Activated T-cell treated with anti-CD3 and anti-CD28 coated beads for 24 hours (primary cell): Measurements from ENCODE around the gene COQ8B.
"Not testable (repeated sequence)": the region's sequence is repeated elsewhere in the genome, so short reads cannot be mapped to it uniquely, and the experiment has no call there.

Experiments used
- DNase-seq: peaks from one replicate; pipeline ENCODE4 v3.0.0-alpha.2; 2020; ENCODE audit warnings: low read depth

Gene COQ8B

GRCh38 chr19:40742477-40742876, 25.8 kb upstream of the COQ8B start:
- no peak for DNase-seq

- no peak for DNase-seq
Observed at GRCh38 chr19:40741527-40742390, 25.1 kb upstream of the COQ8B start.

DNA sequence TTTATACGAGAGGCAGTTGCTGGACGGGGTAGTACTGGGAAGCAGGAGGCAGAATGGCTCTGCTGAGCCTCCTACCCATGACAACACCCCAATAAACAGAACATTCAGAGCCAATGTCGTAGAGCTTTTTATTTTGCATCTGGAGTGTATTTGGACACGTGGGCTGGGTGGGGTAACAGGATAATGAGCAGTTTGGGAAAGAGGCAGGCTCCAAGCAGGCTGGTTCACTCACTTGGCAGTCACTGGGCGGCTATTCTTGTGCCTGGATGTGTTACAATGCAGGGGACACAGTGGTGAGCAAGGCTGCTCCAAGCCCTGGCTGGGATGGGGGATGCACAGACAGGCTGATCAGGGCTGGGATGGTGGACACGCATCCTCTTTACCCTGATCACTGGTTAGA, 24.1 kb upstream of the COQ8B start:
- no peak for DNase-seq

- no peak for DNase-seq
Observed at GRCh38 chr19:40739871-40740703, 23.4 kb upstream of the COQ8B start.

- no peak for DNase-seq
Observed at GRCh38 chr19:40739030-40739839, 22.5 kb upstream of the COQ8B start.

GRCh38 chr19:40737102-40737644, 20.5 kb upstream of the COQ8B start:
- no peak for DNase-seq

DNA sequence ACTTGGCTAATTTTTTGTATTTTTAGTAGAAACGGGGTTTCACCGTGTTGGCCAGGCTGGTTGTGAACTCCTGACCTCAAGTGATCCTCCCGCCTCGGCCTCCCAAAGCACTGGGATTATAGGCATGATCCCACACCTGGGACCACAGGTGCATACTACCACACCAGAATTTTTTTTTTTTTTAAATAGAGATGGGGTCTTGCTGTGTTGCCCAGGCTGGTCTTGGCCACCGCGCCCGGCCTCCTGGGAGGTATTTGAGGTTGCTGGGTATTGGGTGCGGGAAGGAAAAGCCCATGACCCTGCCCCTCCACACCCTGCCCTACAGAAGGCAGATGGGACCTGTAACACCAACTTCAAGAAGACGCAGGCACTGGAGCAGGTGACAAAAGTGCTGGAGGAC, 20.0 kb upstream of the COQ8B start:
- no peak for DNase-seq

GRCh38 chr19:40735013-40735771, 18.5 kb upstream of the COQ8B start:
- no peak for DNase-seq

- DNase-seq = no peak
Observed at GRCh38 chr19:40733149-40733548, 16.5 kb upstream of the COQ8B start.

DNA sequence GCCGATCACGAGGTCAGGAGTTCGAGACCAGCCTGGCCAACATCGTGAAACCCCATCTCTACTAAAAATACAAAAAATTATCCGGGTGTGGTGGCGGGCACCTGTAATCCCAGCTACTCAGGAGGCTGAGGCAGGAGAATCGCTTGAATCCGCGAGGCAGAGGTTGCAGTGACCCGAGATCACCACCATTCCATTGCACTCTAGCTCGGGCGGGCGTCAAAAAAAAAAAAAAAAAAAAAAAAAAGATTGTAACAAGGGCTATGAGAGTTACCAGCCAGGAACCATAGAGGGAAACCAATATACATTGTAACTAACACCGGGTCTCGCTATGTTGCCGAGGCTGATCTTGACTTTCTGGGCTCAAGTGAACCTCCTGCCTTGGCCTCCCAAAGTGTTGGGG, 15.6 kb upstream of the COQ8B start:
- DNase-seq = not testable (repeated sequence)

DNA sequence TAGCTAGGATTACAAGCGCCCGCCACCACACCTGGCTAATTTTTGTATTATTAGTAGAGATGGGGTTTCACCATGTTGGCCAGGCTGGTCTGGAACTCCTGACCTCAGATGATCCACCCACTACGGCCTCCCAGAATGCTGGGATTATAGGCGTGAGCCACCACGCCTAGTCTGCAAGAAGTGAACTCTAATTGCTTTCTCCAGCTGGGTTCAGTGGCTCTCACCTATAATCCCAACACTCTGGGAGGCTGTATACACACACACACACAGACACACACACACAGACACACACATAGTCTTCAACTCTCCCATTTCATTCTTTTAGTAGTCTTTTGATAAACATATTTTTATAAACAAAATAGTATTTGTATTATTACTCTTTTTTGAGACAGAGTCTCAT, 13.4 kb upstream of the COQ8B start:
- DNase-seq = not testable (repeated sequence)

DNA sequence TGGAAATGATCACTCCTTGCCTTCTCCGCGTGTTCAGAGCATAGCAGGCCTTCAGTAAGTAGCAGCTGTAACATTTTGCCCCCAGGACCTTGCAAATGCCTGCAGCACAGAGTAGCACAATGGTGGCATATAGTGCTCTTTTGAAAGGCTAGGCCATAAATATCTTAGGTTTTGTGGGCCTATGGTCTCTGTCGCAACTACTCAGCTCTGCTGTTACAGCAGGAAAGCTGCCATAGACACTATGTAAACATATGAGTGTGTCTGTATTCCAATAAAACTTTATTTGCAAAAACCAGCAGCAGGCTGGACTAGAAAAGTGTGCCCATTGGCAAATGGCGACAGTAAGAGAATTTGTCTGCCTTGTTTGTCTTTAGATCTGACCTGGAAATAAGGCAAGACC, 9.6 kb upstream of the COQ8B start:
- DNase-seq = no peak

- DNase-seq = no peak
Observed at GRCh38 chr19:40724855-40725254, 8.2 kb upstream of the COQ8B start.

DNA sequence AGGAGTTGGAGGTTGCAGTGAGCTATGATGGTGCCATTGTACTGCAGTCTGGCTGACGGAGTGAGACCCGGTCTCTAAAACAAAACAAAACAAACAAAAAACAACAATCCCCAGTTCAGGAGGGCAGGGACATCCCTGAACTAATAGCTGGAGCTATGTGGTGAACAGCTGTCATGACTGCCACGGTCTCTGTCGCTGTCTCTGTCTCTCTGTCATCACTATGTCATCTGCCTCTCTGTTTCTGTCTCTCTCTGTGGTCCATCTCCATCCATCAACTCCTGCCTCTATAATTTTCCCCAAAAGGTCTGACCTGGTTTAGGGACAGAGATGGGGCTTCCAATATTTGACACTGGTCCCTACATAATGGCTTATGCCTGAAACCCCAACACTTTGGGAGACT, 7.6 kb upstream of the COQ8B start:
- no peak for DNase-seq

DNA sequence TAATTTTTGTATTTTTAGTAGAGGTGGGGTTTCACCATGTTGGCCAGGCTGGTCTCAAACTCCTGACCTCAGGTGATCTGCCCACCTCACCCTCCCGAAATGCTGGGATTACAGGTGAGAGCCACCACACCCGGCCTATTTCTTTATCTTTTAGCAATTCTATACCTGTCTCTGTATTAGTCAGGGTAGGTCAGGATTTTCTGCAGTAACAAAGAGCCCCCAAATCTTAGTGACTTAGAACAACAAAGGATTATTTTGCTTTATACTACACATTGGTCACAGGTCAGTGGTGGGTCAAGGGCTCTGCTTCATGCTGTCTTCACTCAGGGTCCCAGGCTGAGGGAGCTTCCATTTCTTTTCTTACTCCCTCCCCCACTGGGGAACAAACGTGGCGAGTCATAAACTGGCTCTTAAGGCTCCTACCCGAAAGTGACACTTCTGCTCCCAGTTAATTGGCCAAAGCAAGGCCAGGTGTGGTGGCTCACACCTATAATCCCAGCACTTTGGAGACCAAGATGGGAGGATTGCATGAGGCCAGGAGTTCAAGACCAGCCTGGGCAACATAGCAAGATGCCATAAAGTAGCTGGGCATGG, 7.1 kb upstream of the COQ8B start:
- DNase-seq = no peak

DNA sequence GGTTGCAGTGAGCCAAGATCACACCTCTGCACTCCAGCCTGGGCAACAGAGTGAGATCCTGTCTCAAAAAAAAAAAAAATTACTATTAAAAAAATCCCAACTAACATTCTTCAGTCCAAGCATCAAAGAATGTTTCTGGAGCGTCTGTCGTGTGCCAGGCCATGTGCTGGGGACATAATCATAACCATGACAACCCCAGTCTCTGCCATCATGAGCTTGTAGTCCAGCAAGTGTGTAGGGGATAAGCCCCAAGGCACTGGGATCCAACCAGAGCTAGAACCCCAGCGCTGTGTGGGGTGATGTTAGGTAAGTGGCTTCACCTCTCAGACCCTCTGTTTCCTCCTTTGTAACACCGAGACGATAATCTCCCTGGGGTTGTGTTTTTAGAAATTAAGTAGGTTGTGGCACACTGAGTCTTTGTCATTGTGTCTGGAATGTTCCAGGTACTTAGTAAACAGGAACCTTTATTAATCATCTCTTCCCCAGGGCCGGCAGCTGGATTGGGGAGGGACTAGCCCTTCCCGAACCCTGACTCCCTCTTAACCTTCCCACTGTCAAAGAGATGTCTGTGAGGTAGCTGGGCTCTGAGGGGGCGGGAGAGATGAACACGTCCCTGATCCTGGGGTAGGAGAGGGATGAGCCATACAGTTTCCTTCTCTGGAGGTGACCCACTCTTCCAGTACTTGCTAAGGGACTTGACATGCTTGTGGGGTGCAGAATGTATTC, 5.4 kb upstream of the COQ8B start:
- DNase-seq = no peak

- no peak for DNase-seq
Observed at GRCh38 chr19:40721140-40721486, 4.4 kb upstream of the COQ8B start.

- DNase-seq = no peak
Observed at GRCh38 chr19:40719414-40719894, 2.8 kb upstream of the COQ8B start.

DNA sequence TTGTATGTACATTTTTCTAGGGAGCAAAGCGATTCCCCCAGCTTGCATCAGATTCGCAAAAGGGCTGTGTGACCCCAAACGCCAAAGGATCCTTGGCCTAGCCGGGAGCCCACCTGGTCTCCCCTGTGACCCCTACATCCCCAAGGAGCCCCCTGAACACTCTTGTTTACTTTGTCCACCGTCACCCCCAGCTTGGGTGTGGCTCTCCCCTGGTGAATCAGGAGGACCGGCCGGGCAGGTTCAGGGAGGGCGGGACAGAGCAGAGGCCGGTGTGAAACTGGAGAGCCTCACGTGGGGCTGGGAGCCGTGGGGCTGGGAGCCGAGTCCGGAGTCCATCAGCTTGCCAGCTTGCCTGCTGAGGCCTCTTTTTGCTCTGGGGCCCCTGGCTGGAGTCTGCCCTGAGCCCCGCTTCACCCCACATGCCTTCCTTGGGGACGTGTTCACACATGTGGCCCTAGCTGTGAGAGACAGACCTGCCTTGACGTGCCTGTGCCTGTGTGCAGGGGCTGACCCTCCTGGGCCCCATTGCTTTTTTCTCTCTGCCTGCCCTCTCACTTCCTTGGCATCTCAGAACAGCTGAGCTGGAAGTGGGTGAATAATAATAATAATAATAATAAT, 2.2 kb upstream of the COQ8B start:
- DNase-seq = no peak
